Stimulated activated CD4-positive, alpha-beta T cell treated with anti-CD3 and anti-CD28 coated beads, TNF-alpha, amount 100 ng/mL, for 1 hour (primary cell): ENCODE measurements around the gene ARL3.
"Not testable (repeated sequence)": the region's sequence is repeated elsewhere in the genome, so short reads cannot be mapped to it uniquely, and the experiment has no call there.

Source experiments
- DNase-seq, 3 donors: peaks; one replicate each; pipeline ENCODE4 v3.0.0-alpha.2; 2020; ENCODE audit warnings: low read depth in 3 of 3, low spot score in 1 of 3

ARL3 gene

GRCh38 chr10:102713814-102714620 lies at the start of gene ARL3:
Gene ARL3 (minus strand): TSS chr10:102714397. CDS start chr10:102714275, 122 bp downstream.
- DNase-seq = peak; percentile 76 to 94 (median 87)

GRCh38 chr10:102763037-102763607 lies 48.9 kb upstream of the ARL3 start:
- no peak for DNase-seq

GRCh38 chr10:102762401-102763015 lies 48.3 kb upstream of the ARL3 start:
- DNase-seq = no peak

GRCh38 chr10:102761981-102762380 lies 47.8 kb upstream of the ARL3 start:
- no peak for DNase-seq

- no peak for DNase-seq
These were observed 45.5 kb upstream of the ARL3 start for GRCh38 chr10:102759497-102760210.

GRCh38 chr10:102758933-102759262 lies 44.7 kb upstream of the ARL3 start:
- DNase-seq = not testable (repeated sequence)

- DNase-seq = no peak
These were observed 44.2 kb upstream of the ARL3 start for GRCh38 chr10:102758240-102758932.

GRCh38 chr10:102757323-102757722 lies 43.1 kb upstream of the ARL3 start:
- DNase-seq = no peak

- no peak for DNase-seq
These were observed 39.5 kb upstream of the ARL3 start for GRCh38 chr10:102753718-102754117.

GRCh38 chr10:102752934-102753664 lies 38.9 kb upstream of the ARL3 start:
- DNase-seq = no peak

- no peak for DNase-seq
These were observed 38.2 kb upstream of the ARL3 start for GRCh38 chr10:102752266-102752930.

- DNase-seq = no peak
These were observed 31.0 kb upstream of the ARL3 start for GRCh38 chr10:102745157-102745556.

GRCh38 chr10:102744374-102745051 lies 30.3 kb upstream of the ARL3 start:
- DNase-seq = no peak

- DNase-seq = peak; percentile 87 to 92 (median 87)
These were observed 29.6 kb upstream of the ARL3 start, which contains the start of gene WBP1L for GRCh38 chr10:102743588-102744373. Gene WBP1L (plus strand): TSS chr10:102743948. CDS start chr10:102744054, 106 bp downstream.

- no peak for DNase-seq
These were observed 28.9 kb upstream of the ARL3 start for GRCh38 chr10:102743078-102743587.

- DNase-seq = not testable (repeated sequence)
These were observed 28.1 kb upstream of the ARL3 start for GRCh38 chr10:102742313-102742712.

GRCh38 chr10:102741726-102742237 lies 27.6 kb upstream of the ARL3 start:
- no peak for DNase-seq

- no peak for DNase-seq
These were observed 26.0 kb upstream of the ARL3 start for GRCh38 chr10:102740229-102740628.
